Endothelial cell of umbilical vein (primary cell): Measurements from ENCODE around the gene GNG2. TPM values are rescaled to one million over a fixed set of nuclear protein-coding genes. Genes with fewer than 3 reads are reported as not detected.

ENCODE experiments used
- BruUV-seq: library from RNA; stranded (reverse); fragments of 400-500 nt; replicated peaks from 2 replicates; lab custom pipeline; 2021; lab: Mats Ljungman, UMichigan
- CTCF ChIA-PET: fragments of 300-600, 350-600 bp; sonication (Branson Sonifier 250); formaldehyde crosslinking; loops from one replicate; lab custom pipeline; 2021; ENCODE audit warnings: antibody characterized with exemption, inconsistent platforms; lab: Charles Lee
- POLR2A ChIA-PET: fragments of 300-600, 350-600 bp; sonication (Branson Sonifier 250); formaldehyde crosslinking; loops from one replicate; lab custom pipeline; 2021; ENCODE audit warnings: antibody characterized with exemption, inconsistent platforms; lab: Charles Lee
- DNase-seq: peaks from one replicate; pipeline ENCODE4 v3.0.0-alpha.2; 2011; ENCODE audit warnings: low read depth, low spot score
- FAIRE-seq: peaks from 2 replicates; lab custom pipeline; 2011; peaks lifted over from hg19 to GRCh38; lab: Jason Lieb, UNC
- H2AFZ ChIP-seq: 2 replicates; pipeline ENCODE4 v1.6.0; 2012; ENCODE audit warnings: low read depth, low read length, control low read depth, inconsistent platforms
- H3K27ac ChIP-seq: 2 replicates; pipeline ENCODE4 v1.5.1; 2011; ENCODE audit warnings: low read depth, mild to moderate bottlenecking, control low read depth, low read length, moderate library complexity; ENCODE audit not compliant: insufficient read depth
- H3K27me3 ChIP-seq, 2 experiments: 2 replicates each; pipeline versions ENCODE4 v1.6.0 to v1.6.1; 2011; ENCODE audit warnings: low read length in 2 of 2, mixed read lengths in 1 of 2; ENCODE audit not compliant: control insufficient read depth in 2 of 2, insufficient read depth in 2 of 2
- H3K36me3 ChIP-seq, 2 experiments: 2 replicates in 1 of 2; 3 replicates in 1 of 2; pipeline ENCODE4 v1.5.1; 2011; ENCODE audit warnings: low read length in 2 of 2, mild to moderate bottlenecking in 1 of 2, moderate library complexity in 1 of 2; ENCODE audit not compliant: control insufficient read depth in 2 of 2, insufficient read depth in 2 of 2; ENCODE audit errors: extremely low read depth in 1 of 2
- H3K4me1 ChIP-seq: 3 replicates; pipeline ENCODE4 v1.5.1; 2011; ENCODE audit warnings: mild to moderate bottlenecking, low read length; ENCODE audit not compliant: control insufficient read depth, insufficient read depth; ENCODE audit errors: extremely low read depth
- H3K4me2 ChIP-seq: 2 replicates; pipeline ENCODE4 v1.6.1; 2011; ENCODE audit warnings: low read length, control low read depth, mixed read lengths; ENCODE audit not compliant: insufficient read depth
- H3K4me3 ChIP-seq, 3 experiments: fragments of 200-600 bp in 1 of 3; sonication (generic), shearing (Covaris generic) in 1 of 3; replicated peaks in 1 of 3; 2 replicates each; pipeline ENCODE4 v1.5.1; 2011 to 2016; ENCODE audit warnings: control low read depth in 3 of 3, low read length in 3 of 3, mild to moderate bottlenecking in 2 of 3, inconsistent platforms in 1 of 3, low read depth in 1 of 3, moderate library complexity in 1 of 3; ENCODE audit not compliant: insufficient read depth in 1 of 3
- H3K79me2 ChIP-seq: 2 replicates; pipeline ENCODE4 v1.6.0; 2012; ENCODE audit warnings: low read length, inconsistent platforms; ENCODE audit not compliant: control insufficient read depth, insufficient read depth
- H3K9ac ChIP-seq: replicated peaks from 2 replicates; pipeline ENCODE3; 2011; ENCODE audit warnings: low read length, control low read depth; ENCODE audit not compliant: insufficient read depth; ENCODE audit errors: extremely low read depth
- H3K9me1 ChIP-seq: replicated peaks from 3 replicates; pipeline ENCODE4 v1.6.0; 2011; ENCODE audit warnings: mild to moderate bottlenecking, low read length; ENCODE audit not compliant: control insufficient read depth, insufficient read depth; ENCODE audit errors: extremely low read depth
- H3K9me3 ChIP-seq: replicated peaks from 2 replicates; pipeline ENCODE4 v1.5.1; 2012; ENCODE audit warnings: low read length, inconsistent platforms; ENCODE audit not compliant: control insufficient read depth, insufficient read depth
- H4K20me1 ChIP-seq: replicated peaks from 2 replicates; pipeline ENCODE3; 2011; ENCODE audit warnings: mild to moderate bottlenecking, low read length; ENCODE audit not compliant: control insufficient read depth, insufficient read depth; ENCODE audit errors: extremely low read depth
- CTCF ChIP-seq, 2 donors: IDR thresholded peaks; 1 replicate in 1 of 2; 2 replicates in 1 of 2; pipeline ENCODE4 v1.5.1; 2011; ENCODE audit warnings: low read length in 2 of 2, mild to moderate bottlenecking in 2 of 2, moderate library complexity in 2 of 2, control low read depth in 1 of 2, inconsistent platforms in 1 of 2, low read depth in 1 of 2; ENCODE audit not compliant: insufficient read depth in 1 of 2; ENCODE audit errors: extremely low read depth in 1 of 2
- EZH2 ChIP-seq: IDR thresholded peaks from 2 replicates; pipeline ENCODE4 v1.6.1; 2012; ENCODE audit warnings: borderline replicate concordance, low read depth, mild to moderate bottlenecking, moderate library complexity, low read length, inconsistent platforms; ENCODE audit not compliant: severe bottlenecking
- FOS ChIP-seq: IDR thresholded peaks from 2 replicates; pipeline ENCODE4 v1.6.1; 2011; ENCODE audit warnings: mild to moderate bottlenecking, low read length, moderate library complexity, borderline replicate concordance; ENCODE audit not compliant: insufficient read depth
- GATA2 ChIP-seq: IDR thresholded peaks from 2 replicates; pipeline ENCODE4 v1.7.0; 2011; ENCODE audit warnings: low read depth, mild to moderate bottlenecking, moderate library complexity, mixed read lengths, low read length; ENCODE audit not compliant: insufficient read length, insufficient read depth
- JUN ChIP-seq: IDR thresholded peaks from 2 replicates; pipeline ENCODE4 v1.6.1; 2011; ENCODE audit warnings: borderline replicate concordance, low read depth; ENCODE audit not compliant: insufficient read length, insufficient read depth
- MAX ChIP-seq: IDR thresholded peaks from 2 replicates; pipeline ENCODE4 v1.6.1; 2011; ENCODE audit not compliant: insufficient read depth, insufficient read length
- MYC ChIP-seq: IDR thresholded peaks from one replicate; pipeline ENCODE4 v1.6.1; 2011; ENCODE audit warnings: mild to moderate bottlenecking, low read depth, low read length
- POLR2A ChIP-seq: IDR thresholded peaks from 2 replicates; pipeline ENCODE4 v1.6.1; 2012; ENCODE audit warnings: low read depth, mild to moderate bottlenecking, control low read depth, low read length
- POLR2AphosphoS5 ChIP-seq: IDR thresholded peaks from 2 replicates; pipeline ENCODE4 v1.6.1; 2012; ENCODE audit warnings: low read depth, mild to moderate bottlenecking, control low read depth, low read length, moderate library complexity; ENCODE audit not compliant: insufficient read depth
- dilution Hi-C: fragments of 300-500 bp; cut with MboI; formaldehyde crosslinking; loops from one replicate; pipeline ENCODE4 v1.15.0; 2019; ENCODE audit warnings: low sequenced_read_pairs; ENCODE audit not compliant: extremely low pct_ligation_motif_present
- intact Hi-C: fragments of 100-400 bp; cut with micrococcal nuclease; formaldehyde crosslinking; loops from one replicate; pipeline ENCODE4 v1.10.0; 2022
- polyA plus RNA-seq, 4 experiments: library from polyadenylated mRNA; depleted of rRNA in 3 of 4; stranded (reverse) in 3 of 4; unstranded in 1 of 4; fragments of >200 nt; gene quantifications; 2 replicates each; pipeline versions ENCODE4 v1.2.1 to v1.2.3, GENCODE V29; 2011 to 2012; ENCODE audit warnings: missing spikeins in 1 of 4
- total RNA-seq: library from RNA; stranded (reverse); gene quantifications from 2 replicates; pipeline ENCODE4 v1.2.3, GENCODE V29; 2021

The GNG2 gene
- total and polyA plus RNA-seq, 2 donors (not counting 3 experiments of a cell fraction or from before 2014, with no cell fraction given): not detected

GRCh38 chr14:51933191-51933590, 72.8 kb downstream of the GNG2 start:
- intact Hi-C loops: no loop called here
- Histone ChIP-seq H3K36me3 (no peaks in the 10 kb centered on the region), H3K9ac (no peak overlapping the region), H3K4me3 (no peak overlapping the region), H3K9me1 (no peaks in the 10 kb centered on the region), H3K79me2 (no peaks in the 10 kb centered on the region), H3K4me2 (no peak overlapping the region), H3K9me3 (no peaks in the 10 kb centered on the region), H3K4me1 (peaks cover 9% of the 10 kb centered on the region), H2AFZ (no peak overlapping the region), H3K27ac (no peak overlapping the region), H4K20me1 (no peaks in the 10 kb centered on the region), H3K27me3 (peaks cover 2 to 13% of the 10 kb centered on the region in 2 experiments)
- CTCF ChIA-PET: no interaction called here
- POLR2A ChIA-PET: no interaction called here
- no TSS peak for BruUV-seq
- DNase-seq (no peak), FAIRE-seq (no peak)
- no peak for TF ChIP-seq GATA2
- dilution Hi-C loops: no loop called here

GRCh38 chr14:51938137-51938536, 77.7 kb downstream of the GNG2 start:
- Histone ChIP-seq H2AFZ (no peak overlapping the region), H3K4me1 (no peaks in the 10 kb centered on the region), H3K9me1 (no peaks in the 10 kb centered on the region), H3K79me2 (no peaks in the 10 kb centered on the region), H3K4me2 (no peak overlapping the region), H3K9me3 (no peaks in the 10 kb centered on the region), H3K27me3 (peaks cover 4 to 10% of the 10 kb centered on the region in 2 experiments), H3K36me3 (no peaks in the 10 kb centered on the region), H3K27ac (no peak overlapping the region), H4K20me1 (no peaks in the 10 kb centered on the region), H3K9ac (no peak overlapping the region), H3K4me3 (no peak overlapping the region)
- DNase-seq: no peak
- TF ChIP-seq FOS: no peak
- no peak for TF ChIP-seq CTCF (IDR thresholded peaks at IDR 0.05; ENCODE audit: extremely low read depth in 1 of 2, insufficient read depth in 1 of 2, low read depth in 1 of 2, low read length in 2 of 2)
- TF ChIP-seq MAX: no peak
- TF ChIP-seq POLR2A: no peak
- no peak for TF ChIP-seq MYC
- TF ChIP-seq JUN: no peak
- TF ChIP-seq EZH2: no peak
- no peak for TF ChIP-seq POLR2AphosphoS5
- TF ChIP-seq GATA2: no peak
- FAIRE-seq: no peak
- no TSS peak for BruUV-seq
- POLR2A ChIA-PET: no interaction called here
- CTCF ChIA-PET: no interaction called here
- dilution Hi-C loops: no loop called here
- intact Hi-C loops: no loop called here
